ENCODE measurements around the gene TDRD3.

GRCh38 chr13:60441761-60442160, 44.7 kb downstream of the TDRD3 start:
- TF ChIP-seq CTCF (conservative IDR thresholded peaks at IDR 0.05 in 1 of 2, IDR thresholded peaks at IDR 0.05 in 1 of 2; ENCODE audit: low read depth in 1 of 2, low read length in 2 of 2) (no peak), EZH2 (IDR thresholded peaks at IDR 0.05; ENCODE audit: low read length, missing control alignments) (no peak)

Data from fibroblast of lung (primary cell).